CD4-positive, alpha-beta T cell treated with Interleukin-4 for 4 hours (primary cell): Measurements from ENCODE around the gene SNRNP200.
A peak's percentile ranks its signal among the peaks of the same experiment; 100 is the strongest.
"Not testable (repeated sequence)": the region's sequence is repeated elsewhere in the genome, so short reads cannot be mapped to it uniquely, and the experiment has no call there.

ENCODE experiments used
- DNase-seq: peaks from one replicate; pipeline ENCODE4 v3.0.0-alpha.2; 2020

The SNRNP200 gene

DNA sequence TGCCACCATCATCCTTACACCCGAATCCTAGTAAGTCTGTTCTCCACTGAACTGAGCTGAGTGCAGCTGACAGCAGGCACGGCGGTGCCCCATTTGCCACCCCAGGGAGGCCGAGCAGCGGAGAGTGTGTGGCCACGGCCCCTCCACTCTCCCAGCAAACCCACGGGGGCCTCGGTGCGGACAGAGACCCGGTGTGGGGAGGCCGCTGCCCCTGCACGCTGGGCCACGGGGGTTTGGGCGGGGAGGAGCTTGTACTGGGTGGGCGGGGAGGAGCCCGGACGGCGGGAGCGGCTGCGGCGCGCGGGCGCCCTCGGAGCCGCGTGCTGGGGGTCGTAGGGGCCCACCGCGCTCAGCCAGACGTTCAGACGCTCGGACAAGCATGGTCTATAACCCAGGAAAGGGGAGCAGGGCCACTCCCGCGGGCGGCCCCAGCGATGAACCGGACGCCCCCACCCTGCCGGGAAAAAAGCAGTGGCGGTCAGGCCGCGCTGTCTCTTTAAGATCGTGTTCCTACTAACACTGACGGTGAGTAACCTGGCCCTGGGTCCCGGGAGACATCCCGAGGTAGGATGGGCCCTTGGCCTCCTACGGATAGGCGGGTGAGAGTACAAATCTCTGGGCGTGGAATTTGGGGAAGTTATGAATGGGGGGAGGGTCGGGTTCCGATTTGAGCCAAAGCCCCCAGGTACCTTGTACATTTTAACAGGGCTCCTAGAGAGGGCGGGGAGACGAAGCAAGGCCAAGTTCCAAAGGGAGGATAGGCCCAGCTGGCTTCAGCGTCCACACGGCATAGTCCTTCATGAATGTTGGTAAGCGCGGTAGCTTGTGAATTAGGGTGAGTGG is 19.9 kb upstream of the SNRNP200 start, which contains the start of gene ITPRIPL1:
Gene ITPRIPL1, plus strand, starts transcription at position 277 of the 843 bp plus-strand sequence. Its CDS starts 523 bp downstream, at position 800.
- DNase-seq, result peak; percentile 15

DNA sequence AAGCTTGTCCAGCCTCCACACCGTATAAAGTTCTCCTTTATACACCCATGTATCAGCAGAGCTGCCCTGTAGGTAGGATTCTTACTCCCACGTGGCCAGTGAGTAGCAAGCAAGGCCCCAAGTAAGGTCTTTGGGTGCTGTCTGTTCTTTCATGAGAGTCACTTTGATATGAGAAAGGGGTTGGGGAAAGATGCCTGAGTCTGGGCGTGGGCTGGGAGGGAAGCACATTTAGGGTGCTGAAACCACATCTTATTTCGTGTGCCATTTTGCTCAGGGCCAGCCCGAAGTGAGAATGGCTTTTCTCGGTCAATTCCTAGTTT is 19.3 kb upstream of the SNRNP200 start:
- DNase-seq, result peak; percentile 38

DNA sequence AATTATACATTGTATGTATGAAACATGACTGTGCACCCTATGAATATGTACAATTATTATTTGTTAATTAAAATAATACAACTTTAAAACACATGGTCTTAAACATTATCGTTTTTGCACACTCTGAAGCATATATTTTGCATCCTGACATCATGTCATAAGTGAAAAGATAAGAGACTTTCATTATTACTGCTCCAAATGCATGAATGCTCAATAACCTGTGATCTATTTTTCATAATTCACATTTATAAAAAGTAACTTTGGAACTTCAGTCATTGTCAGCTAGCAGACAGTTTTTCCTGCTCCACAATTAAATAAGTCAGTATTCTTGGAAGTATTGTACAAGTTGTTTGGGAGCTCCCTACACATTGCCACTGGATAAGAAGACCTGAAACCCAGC is 18.5 kb upstream of the SNRNP200 start:
- no peak for DNase-seq

GRCh38 chr2:96320728-96321622 is 15.6 kb upstream of the SNRNP200 start:
- DNase-seq, result no peak

DNA sequence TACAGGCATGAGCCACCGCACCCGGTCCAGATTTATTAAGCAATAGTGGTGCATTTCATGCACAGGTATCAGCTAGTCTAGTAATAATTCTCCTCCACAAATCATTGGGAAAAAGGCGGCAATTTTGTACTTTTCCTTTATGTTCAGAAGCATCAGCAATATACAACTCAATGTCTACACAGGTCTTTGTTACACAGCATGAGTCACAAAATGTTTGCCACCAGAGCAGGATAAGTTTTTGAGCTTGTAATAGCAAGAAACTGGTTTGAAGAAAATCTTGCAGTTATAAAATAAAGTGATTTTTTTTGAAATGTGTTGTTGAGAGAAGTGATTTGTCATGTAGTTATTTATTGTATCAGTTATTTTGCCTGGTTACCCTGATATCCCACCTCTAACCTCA is 15.0 kb upstream of the SNRNP200 start:
- no peak for DNase-seq

GRCh38 chr2:96319396-96319795 is 14.1 kb upstream of the SNRNP200 start:
- DNase-seq, result no peak

DNA sequence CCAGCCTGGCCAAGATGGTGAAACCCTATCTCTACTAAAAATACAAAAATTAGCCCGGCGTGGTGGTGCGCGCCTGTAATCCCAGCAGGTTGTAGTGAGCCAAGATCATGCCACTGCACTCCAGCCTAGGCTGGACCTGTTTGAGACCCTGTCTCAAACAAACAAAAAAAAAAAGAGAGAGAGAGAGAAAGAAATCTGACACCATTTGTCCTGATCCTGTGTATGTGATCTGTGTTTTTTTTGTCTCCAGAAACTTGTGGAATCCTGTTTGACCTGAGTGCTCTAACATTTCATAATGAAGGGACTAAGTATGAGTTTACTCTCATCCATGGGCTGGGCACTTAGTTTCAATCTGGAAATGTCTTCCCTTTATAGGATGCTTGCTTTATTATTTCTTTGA is 13.4 kb upstream of the SNRNP200 start:
- DNase-seq, result no peak

DNA sequence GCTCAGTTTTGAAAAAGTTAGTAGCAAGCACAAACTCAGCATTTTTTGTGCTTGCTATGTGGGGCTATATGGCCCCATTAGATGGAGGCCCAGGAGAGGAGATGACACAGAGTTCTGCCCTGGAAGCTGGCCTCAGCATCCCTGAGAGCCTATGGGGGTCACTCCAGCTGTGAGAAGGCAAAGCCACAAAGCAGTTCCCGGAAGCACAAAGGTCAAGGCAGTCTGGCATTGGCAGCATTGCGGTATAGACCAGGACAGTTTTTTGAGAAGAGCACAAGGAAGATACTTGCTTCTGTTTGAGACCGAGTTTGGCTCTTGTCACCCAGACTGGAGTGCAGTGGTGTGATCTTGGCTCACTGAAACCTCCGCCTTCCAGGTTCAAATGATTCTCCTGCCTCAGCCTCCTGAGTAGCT is 12.2 kb upstream of the SNRNP200 start:
- no peak for DNase-seq

DNA sequence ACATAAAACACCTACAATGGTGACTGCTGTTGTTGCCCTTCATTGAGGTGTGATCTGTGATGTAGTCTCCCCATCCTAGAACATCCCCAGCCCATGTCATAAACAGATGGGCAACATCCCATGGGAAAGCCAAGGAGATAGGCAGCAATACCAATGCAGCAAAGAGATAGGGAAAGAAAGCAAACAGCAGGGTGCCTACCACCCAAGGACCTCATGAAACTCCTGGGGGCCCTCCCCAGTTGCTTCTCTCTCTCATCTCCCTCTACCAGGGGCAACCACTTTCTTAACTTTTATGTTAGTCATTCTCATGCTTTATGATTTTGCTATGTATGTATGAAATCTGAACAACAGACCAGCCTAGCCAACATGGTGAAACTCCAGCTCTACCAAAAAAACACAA is 11.7 kb upstream of the SNRNP200 start:
- DNase-seq, result no peak

- DNase-seq, result peak; percentile 47
Observed at GRCh38 chr2:96315400-96316071, 10.2 kb upstream of the SNRNP200 start.

GRCh38 chr2:96315005-96315399 is 9.7 kb upstream of the SNRNP200 start:
- no peak for DNase-seq

DNA sequence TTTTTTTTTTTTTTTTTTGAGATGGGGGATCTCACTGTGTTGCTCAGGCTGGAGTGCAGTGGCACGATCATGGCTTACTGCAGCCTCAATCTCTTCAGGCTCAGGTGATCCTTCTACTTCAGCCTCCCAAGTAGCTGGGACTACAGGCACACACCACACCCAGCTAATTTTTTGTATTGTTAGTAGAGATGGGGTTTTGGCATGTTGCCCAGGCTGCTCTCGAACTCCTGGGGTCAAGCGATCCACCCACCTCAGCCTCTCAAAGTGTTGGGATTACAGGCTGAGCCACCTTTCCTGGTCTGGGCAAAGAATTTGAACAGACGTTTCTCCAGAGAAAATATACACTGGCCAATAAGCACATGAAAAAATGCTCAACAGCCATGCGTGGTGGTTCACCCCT is 2.9 kb upstream of the SNRNP200 start:
- DNase-seq, result no peak

GRCh38 chr2:96306370-96306769 is 1.0 kb upstream of the SNRNP200 start:
- DNase-seq, result no peak

GRCh38 chr2:96305979-96306308 is 598 bp upstream of the SNRNP200 start:
- no peak for DNase-seq

DNA sequence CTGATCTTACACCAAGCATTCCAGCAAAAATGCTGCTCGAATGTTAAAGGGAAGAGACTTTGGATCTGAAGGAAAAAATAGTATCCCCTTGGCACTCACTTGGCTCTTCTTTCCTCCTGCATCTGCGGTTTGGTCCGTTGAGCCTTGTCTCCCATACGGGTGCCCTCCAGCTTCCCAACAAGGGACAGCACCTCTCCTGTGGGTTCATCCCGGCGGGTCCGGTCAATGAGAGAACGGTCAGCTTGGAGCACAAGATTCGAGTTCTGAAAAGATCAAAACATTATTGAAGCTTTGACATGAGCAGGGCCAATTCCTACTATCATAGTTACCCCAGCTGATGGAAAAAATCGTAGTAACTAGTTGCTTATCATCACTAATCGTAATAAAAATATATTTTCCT is 740 bp downstream of the SNRNP200 start:
- no peak for DNase-seq

- DNase-seq, result no peak
Observed at GRCh38 chr2:96301865-96302264, 3.5 kb downstream of the SNRNP200 start.

DNA sequence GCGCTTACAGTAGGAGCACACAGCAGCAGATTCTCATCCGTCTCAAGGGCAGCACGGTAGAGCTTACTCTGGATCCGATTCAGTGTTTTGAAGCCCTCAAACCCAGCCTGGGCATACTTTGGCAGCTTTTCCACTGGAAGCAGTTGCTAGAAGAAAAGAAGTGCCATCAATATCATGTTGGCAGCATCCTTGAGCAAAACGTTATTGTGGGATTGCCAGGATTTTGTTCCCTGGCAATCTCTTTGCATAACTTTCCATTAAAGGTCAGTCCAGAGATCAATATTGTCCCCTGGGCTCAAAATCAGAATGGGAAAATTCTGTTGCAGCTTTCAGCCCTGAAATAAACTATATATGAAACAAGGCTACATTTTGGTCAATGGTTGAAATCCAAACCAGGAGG is 8.4 kb downstream of the SNRNP200 start:
- no peak for DNase-seq

DNA sequence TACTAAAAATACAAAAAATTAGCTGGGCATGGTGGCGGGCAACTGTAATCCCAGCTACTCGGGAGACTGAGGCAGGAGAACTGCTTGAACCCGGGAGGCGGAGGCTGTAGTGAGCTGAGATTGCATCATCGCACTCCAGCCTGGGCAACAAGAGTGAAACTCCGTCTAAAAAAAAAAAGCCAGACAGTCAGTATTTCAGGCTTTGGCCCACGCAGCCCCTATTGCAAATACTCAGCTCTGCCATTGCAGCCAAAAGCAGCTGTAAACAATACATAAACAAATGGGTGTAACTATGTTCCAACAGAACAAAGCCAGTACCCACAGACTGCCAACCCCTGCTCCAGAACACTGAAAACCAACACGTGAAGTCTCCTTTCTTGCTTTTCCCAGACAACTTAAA is 11.1 kb downstream of the SNRNP200 start:
- not testable (repeated sequence) for DNase-seq

DNA sequence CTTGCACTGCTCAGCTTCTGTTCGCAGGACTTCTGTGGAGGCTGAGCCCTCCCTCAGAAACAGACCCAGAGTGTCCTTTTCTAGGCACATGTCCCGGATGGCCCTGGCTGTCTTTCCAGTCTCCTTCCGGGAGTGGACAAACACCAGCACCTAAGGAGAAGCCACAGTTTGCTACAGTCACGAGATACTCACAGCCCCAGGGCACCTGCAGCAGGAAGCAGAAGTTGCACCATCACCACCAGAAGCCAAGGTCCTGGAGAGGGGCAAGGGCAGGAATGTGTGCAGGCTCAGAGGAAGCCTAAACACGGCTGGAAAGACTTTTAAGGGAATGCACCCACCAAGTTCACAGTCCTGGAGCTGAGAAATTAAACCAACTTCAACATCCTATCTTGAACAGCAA is 13.6 kb downstream of the SNRNP200 start:
- no peak for DNase-seq

- no peak for DNase-seq
Observed at GRCh38 chr2:96287273-96287856, 18.0 kb downstream of the SNRNP200 start.

DNA sequence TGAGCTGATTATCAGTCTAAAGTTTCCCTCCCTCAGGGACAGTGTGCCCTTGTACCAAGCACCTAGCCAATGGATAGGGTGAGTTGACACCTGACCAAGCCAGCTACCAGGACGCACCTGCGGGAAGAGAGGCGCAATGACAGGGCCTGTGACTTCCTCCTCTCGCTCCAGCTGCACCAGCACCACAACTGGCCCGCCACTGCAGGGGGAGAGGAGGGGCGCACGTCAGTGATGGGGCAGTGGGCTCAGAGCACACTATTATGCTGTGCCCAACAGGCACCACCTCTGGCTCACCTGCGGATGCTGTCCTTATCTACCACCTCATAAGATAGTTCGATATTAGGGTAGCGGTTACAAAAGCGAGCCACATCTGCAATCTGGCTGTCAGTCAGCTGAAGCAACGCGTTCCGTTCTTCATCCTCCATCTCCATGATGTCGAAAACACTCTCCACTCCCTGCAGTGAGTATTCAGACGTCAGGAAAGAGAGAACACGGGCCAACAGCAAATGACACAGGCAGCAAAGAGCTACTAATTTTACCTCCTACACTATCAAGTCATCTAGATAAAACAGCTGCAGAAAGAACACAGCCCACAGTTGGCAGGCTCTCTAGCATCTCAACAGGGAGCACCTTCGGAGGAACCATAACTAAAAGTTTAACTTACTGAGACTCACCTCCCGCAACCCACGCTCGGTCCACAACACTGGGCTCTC is 28.4 kb downstream of the SNRNP200 start:
- no peak for DNase-seq

- DNase-seq, result no peak
Observed at GRCh38 chr2:96274355-96275056, 30.8 kb downstream of the SNRNP200 start.
